Measurements from ENCODE around the gene GLB1L3.

DNA sequence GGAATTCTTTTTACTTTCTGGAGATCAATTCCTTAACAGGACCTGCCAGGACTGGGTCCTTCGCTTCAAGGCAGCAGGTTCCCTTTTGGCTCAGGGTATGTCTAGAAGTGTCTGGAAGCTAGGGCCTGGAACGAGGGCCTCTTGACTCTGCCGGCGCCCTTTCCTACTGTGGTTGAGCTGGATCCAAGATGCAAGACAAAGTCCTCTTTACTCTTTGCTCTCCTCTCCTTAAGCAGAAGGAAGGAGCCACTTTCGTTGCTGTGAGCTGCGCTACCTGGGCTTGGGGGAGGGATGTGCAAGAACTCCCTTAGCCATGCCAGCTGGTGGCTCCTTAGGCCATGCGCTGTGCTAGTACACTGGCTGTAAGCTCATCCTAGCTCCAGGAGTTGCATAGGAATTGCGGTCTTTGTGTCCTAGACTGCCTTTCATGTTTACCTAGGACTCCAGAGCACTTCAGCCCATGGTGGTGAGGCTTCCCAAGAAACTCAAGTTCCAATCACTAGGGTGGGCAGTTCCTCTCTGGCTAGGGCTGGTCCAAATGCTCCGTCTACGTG, 73.7 kb downstream of the GLB1L3 start:
- TF ChIP-seq, protein P1, sequence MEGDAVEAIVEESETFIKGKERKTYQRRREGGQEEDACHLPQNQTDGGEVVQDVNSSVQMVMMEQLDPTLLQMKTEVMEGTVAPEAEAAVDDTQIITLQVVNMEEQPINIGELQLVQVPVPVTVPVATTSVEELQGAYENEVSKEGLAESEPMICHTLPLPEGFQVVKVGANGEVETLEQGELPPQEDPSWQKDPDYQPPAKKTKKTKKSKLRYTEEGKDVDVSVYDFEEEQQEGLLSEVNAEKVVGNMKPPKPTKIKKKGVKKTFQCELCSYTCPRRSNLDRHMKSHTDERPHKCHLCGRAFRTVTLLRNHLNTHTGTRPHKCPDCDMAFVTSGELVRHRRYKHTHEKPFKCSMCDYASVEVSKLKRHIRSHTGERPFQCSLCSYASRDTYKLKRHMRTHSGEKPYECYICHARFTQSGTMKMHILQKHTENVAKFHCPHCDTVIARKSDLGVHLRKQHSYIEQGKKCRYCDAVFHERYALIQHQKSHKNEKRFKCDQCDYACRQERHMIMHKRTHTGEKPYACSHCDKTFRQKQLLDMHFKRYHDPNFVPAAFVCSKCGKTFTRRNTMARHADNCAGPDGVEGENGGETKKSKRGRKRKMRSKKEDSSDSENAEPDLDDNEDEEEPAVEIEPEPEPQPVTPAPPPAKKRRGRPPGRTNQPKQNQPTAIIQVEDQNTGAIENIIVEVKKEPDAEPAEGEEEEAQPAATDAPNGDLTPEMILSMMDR (IDR thresholded peaks at IDR 0.05 in 4 of 5, conservative IDR thresholded peaks at IDR 0.05 in 1 of 5), result no peak
- TF ChIP-seq POLR2A (IDR thresholded peaks at IDR 0.05), result no peak

Data from gastrocnemius medialis (tissue), 4 donors.